ENCODE results near the gene LRRC25.
A peak's percentile ranks its signal among the peaks of the same experiment; 100 is the strongest.

Gene LRRC25

DNA sequence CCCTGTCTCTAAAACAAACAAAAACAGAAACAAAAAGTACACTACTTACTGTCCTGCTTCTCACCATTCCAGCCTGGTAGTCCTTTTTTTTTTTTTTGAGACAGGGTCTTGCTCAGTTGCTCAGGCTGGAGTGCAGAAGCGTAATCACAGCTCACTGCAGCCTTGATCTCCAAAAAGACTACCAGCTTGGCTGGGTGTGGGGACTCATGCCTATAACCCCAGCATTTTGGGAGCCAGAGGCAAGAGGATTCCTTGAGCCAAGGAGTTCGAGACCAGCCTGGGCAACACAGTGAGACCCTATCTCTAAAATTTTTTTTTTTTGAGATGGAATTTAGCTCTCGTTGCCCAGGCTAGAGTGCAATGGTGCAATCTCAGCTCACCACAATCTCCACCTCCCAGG, 16.6 kb downstream of the LRRC25 start:
- TF ChIP-seq SIN3A (IDR thresholded peaks at IDR 0.05; ENCODE audit: borderline replicate concordance, insufficient read depth, low read length) (no peak), FOXP2 (optimal IDR thresholded peaks at IDR 0.05; ENCODE audit: borderline replicate concordance, extremely low read depth, extremely low read length, insufficient read depth) (no peak), REST (IDR thresholded peaks at IDR 0.05; ENCODE audit: insufficient read depth in 1 of 2, low read depth in 2 of 2, low read length in 2 of 2) (no peak), POLR2AphosphoS5 (IDR thresholded peaks at IDR 0.05; ENCODE audit: low read depth, low read length) (no peak), TAF1 (IDR thresholded peaks at IDR 0.05; ENCODE audit: borderline replicate concordance, insufficient read depth, low read length) (no peak)

- TF ChIP-seq TAF1 (IDR thresholded peaks at IDR 0.05; ENCODE audit: borderline replicate concordance, insufficient read depth, low read length): no peak
- TF ChIP-seq POLR2AphosphoS5 (IDR thresholded peaks at IDR 0.05; ENCODE audit: low read depth, low read length): no peak
- peak; percentile 83 for TF ChIP-seq FOXP2 (optimal IDR thresholded peaks at IDR 0.05; ENCODE audit: borderline replicate concordance, extremely low read depth, extremely low read length, insufficient read depth)
- no peak for TF ChIP-seq REST (IDR thresholded peaks at IDR 0.05; ENCODE audit: insufficient read depth in 1 of 2, low read depth in 2 of 2, low read length in 2 of 2)
Observed at GRCh38 chr19:18379803-18380747, 17.3 kb downstream of the LRRC25 start.

- no peak for TF ChIP-seq POLR2AphosphoS5 (IDR thresholded peaks at IDR 0.05; ENCODE audit: low read depth, low read length)
- no peak for TF ChIP-seq TAF1 (IDR thresholded peaks at IDR 0.05; ENCODE audit: borderline replicate concordance, insufficient read depth, low read length)
- no peak for TF ChIP-seq SIN3A (IDR thresholded peaks at IDR 0.05; ENCODE audit: borderline replicate concordance, insufficient read depth, low read length)
- no peak for TF ChIP-seq REST (IDR thresholded peaks at IDR 0.05; ENCODE audit: insufficient read depth in 1 of 2, low read depth in 2 of 2, low read length in 2 of 2)
- no peak for TF ChIP-seq FOXP2 (optimal IDR thresholded peaks at IDR 0.05; ENCODE audit: borderline replicate concordance, extremely low read depth, extremely low read length, insufficient read depth)
Observed at GRCh38 chr19:18377026-18377425, 20.4 kb downstream of the LRRC25 start.

DNA sequence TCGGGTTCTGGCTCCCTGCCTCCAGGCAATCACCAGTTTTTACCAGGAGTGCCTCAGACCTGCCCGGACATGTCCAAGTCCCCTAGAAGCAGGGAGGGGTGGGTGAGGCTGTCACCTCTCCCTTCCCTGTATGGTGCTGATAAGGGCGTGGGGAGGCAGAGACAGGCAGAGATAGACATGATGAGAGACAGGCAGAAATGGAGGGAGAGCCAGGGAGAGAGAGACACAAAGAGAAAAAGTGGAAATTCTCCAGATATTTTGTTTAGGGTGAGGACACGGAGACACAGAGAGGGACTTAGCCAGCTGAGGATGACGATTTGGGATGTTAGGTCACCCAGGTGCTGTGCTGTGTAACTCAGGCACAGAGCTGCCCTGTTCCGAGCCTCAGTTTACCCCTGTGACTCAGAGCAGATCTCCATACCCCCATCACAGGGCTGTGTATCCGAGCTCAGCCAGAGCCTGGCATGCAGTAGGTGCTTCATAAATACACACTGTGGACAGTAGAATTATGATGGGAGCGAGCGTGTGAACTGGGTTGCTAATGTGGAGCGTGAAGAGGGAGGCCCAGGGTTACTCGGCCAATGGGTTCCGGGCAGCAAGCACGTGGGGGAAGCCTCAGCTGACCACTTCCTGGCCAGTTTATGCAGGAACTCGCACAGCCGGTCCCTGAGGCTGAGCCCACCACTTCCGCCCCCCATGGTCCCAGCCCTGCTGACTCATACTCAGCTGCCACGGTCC, 23.4 kb downstream of the LRRC25 start:
- TF ChIP-seq POLR2AphosphoS5 (IDR thresholded peaks at IDR 0.05; ENCODE audit: low read depth, low read length): no peak
- TF ChIP-seq FOXP2 (optimal IDR thresholded peaks at IDR 0.05; ENCODE audit: borderline replicate concordance, extremely low read depth, extremely low read length, insufficient read depth): peak; percentile 96
- TF ChIP-seq SIN3A (IDR thresholded peaks at IDR 0.05; ENCODE audit: borderline replicate concordance, insufficient read depth, low read length): peak; percentile 62; the same call in 1 of the 2 replicates
- peak; percentile 48 to 67; a peak in 2 of 4 replicates for TF ChIP-seq REST (IDR thresholded peaks at IDR 0.05; ENCODE audit: insufficient read depth in 1 of 2, low read depth in 2 of 2, low read length in 2 of 2)

Data from PFSK-1 (cell line).